22Rv1 (cell line): Measurements from ENCODE around the gene MTF2.

ENCODE experiments used
- ZFX ChIP-seq: fragments of 450-650 bp; IDR thresholded peaks from 2 replicates; pipeline ENCODE4 v1.6.1; 2017; ENCODE audit warnings: antibody characterized with exemption, borderline replicate concordance
- TF ChIP-seq, protein P1 (sequence below): fragments of 450-650 bp; IDR thresholded peaks from 2 replicates; pipeline ENCODE4 v1.5.1; 2017; ENCODE audit warnings: mild to moderate bottlenecking

DNA sequence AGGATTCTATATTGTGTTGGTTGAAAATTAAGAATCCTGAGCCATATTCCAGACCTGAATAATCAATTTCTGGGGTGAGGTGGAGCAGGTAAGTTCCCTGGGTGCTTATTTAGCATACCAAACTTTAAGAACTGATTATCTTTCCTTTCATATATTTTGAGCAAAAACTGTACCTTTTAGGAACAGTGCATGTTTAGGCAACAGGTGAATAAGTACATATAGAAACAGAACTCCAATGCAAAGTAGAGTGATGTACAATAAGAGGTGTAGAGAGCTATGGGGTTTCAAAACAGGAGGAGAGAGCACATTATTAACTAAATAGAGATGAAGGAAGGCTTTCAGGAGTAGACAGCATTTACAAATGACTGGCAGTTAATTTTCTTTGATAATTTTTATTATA lies 72.4 kb downstream of the MTF2 start:
- TF ChIP-seq, protein P1, sequence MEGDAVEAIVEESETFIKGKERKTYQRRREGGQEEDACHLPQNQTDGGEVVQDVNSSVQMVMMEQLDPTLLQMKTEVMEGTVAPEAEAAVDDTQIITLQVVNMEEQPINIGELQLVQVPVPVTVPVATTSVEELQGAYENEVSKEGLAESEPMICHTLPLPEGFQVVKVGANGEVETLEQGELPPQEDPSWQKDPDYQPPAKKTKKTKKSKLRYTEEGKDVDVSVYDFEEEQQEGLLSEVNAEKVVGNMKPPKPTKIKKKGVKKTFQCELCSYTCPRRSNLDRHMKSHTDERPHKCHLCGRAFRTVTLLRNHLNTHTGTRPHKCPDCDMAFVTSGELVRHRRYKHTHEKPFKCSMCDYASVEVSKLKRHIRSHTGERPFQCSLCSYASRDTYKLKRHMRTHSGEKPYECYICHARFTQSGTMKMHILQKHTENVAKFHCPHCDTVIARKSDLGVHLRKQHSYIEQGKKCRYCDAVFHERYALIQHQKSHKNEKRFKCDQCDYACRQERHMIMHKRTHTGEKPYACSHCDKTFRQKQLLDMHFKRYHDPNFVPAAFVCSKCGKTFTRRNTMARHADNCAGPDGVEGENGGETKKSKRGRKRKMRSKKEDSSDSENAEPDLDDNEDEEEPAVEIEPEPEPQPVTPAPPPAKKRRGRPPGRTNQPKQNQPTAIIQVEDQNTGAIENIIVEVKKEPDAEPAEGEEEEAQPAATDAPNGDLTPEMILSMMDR: no peak
- TF ChIP-seq ZFX: no peak
